HepG2 (cell line): ENCODE data around the gene AP3D1. TPM values are rescaled to one million over a fixed set of nuclear protein-coding genes. Genes with fewer than 3 reads are reported as not detected.

Experiments used
- CHD2 ChIP-seq: IDR thresholded peaks from 2 replicates; pipeline ENCODE4 v1.6.1; 2011; ENCODE audit warnings: low read depth, low read length, improper control_type of control experiment
- HOXA5 ChIP-seq: sonication (generic); formaldehyde crosslinking; IDR thresholded peaks from 2 replicates; pipeline ENCODE4 v1.4.0; 2020; ENCODE audit warnings: missing genetic modification reagents
- IKZF4 ChIP-seq: sonication (generic); formaldehyde crosslinking; IDR thresholded peaks from 2 replicates; pipeline ENCODE4 v1.5.1; 2020; ENCODE audit warnings: borderline replicate concordance, mild to moderate bottlenecking, low read depth, missing genetic modification reagents; ENCODE audit errors: not compliant biosample characterization
- KDM6A ChIP-seq: IDR thresholded peaks from 2 replicates; pipeline ENCODE4 v1.6.1; 2016; ENCODE audit warnings: low read depth
- MEF2D ChIP-seq: sonication (generic); formaldehyde crosslinking; IDR thresholded peaks from 2 replicates; pipeline ENCODE4 v1.5.1; 2020; ENCODE audit warnings: mild to moderate bottlenecking, missing genetic modification reagents
- SOX13 ChIP-seq, 3 experiments: fragments of 450-650 bp in 1 of 3; sonication (generic) in 1 of 3; formaldehyde crosslinking in 1 of 3; IDR thresholded peaks in 2 of 3; conservative IDR thresholded peaks in 1 of 3; 2 replicates each; pipeline versions ENCODE4 v1.5.0 to v1.6.1; 2016 to 2020; ENCODE audit warnings: antibody characterized with exemption in 1 of 3, mild to moderate bottlenecking in 1 of 3, missing compliant biosample characterization in 1 of 3, missing genetic modification reagents in 1 of 3, moderate library complexity in 1 of 3
- STAG1 ChIP-seq: sonication (generic); formaldehyde crosslinking; IDR thresholded peaks from 2 replicates; pipeline ENCODE4 v1.4.0; 2020; ENCODE audit warnings: missing genetic modification reagents
- THAP11 ChIP-seq: IDR thresholded peaks from 2 replicates; pipeline ENCODE4 v1.6.1; 2016; ENCODE audit warnings: missing biosample characterization, missing genetic modification reagents
- YY1 ChIP-seq: IDR thresholded peaks from 2 replicates; pipeline ENCODE4 v1.6.1; 2011; ENCODE audit warnings: low read length, low read depth, moderate library complexity, mild to moderate bottlenecking; ENCODE audit not compliant: insufficient read depth, insufficient replicate concordance
- ZFP41 ChIP-seq: sonication (generic); formaldehyde crosslinking; IDR thresholded peaks from 2 replicates; pipeline ENCODE4 v1.4.0; 2020; ENCODE audit warnings: mild to moderate bottlenecking, missing genetic modification reagents, borderline replicate concordance
- ZNF282 ChIP-seq: fragments of 450-650 bp; IDR thresholded peaks from 2 replicates; pipeline ENCODE4 v1.6.1; 2018; ENCODE audit not compliant: partially characterized antibody
- ZNF724P ChIP-seq: sonication (generic); formaldehyde crosslinking; IDR thresholded peaks from 2 replicates; pipeline ENCODE4 v1.8.0; 2022; ENCODE audit warnings: missing genetic modification reagents, borderline replicate concordance
- polyA plus RNA-seq, 8 experiments: library from polyadenylated mRNA; depleted of rRNA in 3 of 8; stranded (reverse) in 7 of 8; unstranded in 1 of 8; fragments of >200 nt; fragmentation: Illumina TruSeq in 4 of 8; extraction: Trizol in 4 of 8; gene quantifications; 2 replicates each; pipeline versions ENCODE4 v1.2.1 to v1.2.3, GENCODE V29; 2011 to 2016; ENCODE audit warnings: low read depth in 4 of 8, missing spikeins in 1 of 8, mixed read lengths in 1 of 8; ENCODE audit not compliant: insufficient read depth in 1 of 8
- total RNA-seq, 5 experiments: library from RNA; depleted of rRNA; stranded (reverse); fragments of >200 nt; fragmentation: Illumina TruSeq; extraction: Trizol; gene quantifications; 2 replicates each; pipeline ENCODE4 v1.2.3, GENCODE V29; 2016; ENCODE audit warnings: low read depth in 1 of 5
- TF ChIP-seq, protein P1 (sequence below): IDR thresholded peaks from 2 replicates; pipeline ENCODE4 v1.6.1; 2012; ENCODE audit warnings: low read length, improper control_type of control experiment
- TF ChIP-seq, protein P2 (sequence below): sonication (generic); formaldehyde crosslinking; IDR thresholded peaks from 2 replicates; pipeline ENCODE4 v1.4.0; 2020; ENCODE audit warnings: missing genetic modification reagents, mild to moderate bottlenecking, borderline replicate concordance
- TF ChIP-seq, protein P3 (sequence below): IDR thresholded peaks from 2 replicates; pipeline ENCODE4 v1.6.1; 2016; ENCODE audit warnings: mild to moderate bottlenecking
- TF ChIP-seq, protein P4 (sequence below): sonication (generic); formaldehyde crosslinking; conservative IDR thresholded peaks from 2 replicates; pipeline ENCODE4 v1.8.0; 2022; ENCODE audit warnings: missing genetic modification reagents

Gene AP3D1
- total and polyA plus RNA-seq, 2 of the 13 experiments (the other 11 are each of a cell fraction or from before 2014, with no cell fraction given): 68.0 to 82.6 TPM

DNA sequence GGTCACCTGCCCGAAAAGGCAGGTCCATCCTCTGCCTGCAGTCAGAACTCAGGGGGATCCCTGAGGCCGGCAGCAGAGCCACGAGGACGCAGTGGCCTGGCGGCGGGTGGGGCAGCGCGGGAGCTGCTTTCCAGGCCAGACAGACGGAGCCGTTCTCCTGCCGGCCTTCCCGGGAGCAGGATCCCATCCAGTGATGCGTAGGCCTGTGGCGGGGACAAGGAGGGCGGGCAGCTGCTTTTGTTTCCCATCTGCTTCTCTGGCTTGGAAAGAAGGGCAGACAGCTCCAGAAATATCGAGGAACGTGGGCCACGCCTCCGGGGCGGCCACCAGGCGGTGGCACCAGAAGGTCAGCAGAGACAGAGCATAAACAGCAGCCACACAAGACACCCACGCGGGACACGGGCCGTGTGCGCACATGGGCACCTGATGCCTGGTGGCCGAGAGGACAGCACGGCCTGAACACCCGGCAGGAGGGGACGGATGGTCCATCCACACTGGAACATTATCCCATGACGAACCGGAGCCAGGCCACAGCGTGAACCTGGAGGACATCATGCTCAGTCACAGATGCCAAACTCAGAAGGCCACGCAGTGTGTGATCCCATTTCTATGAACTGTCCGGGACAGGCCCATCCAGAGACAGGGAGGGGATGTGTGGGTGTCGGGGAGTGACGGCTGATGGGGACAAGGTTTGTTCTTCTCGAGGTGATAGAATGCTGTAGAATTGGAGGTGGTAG is 86.4 kb downstream of the AP3D1 start (continued):
- TF ChIP-seq ZNF282: no peak
- peak; percentile 12; the same call in 1 of the 2 replicates for TF ChIP-seq HOXA5 (CRISPR knock-in tag)
- TF ChIP-seq YY1: peak; percentile 0
- TF ChIP-seq SOX13 (IDR thresholded peaks at IDR 0.05): no peak
- TF ChIP-seq SOX13 (CRISPR knock-in tag; conservative IDR thresholded peaks at IDR 0.05 in 1 of 2, IDR thresholded peaks at IDR 0.05 in 1 of 2): no peak
- no peak for TF ChIP-seq IKZF4 (CRISPR knock-in tag)
- TF ChIP-seq STAG1 (CRISPR knock-in tag): peak; percentile 16; the same call in 1 of the 2 replicates
- TF ChIP-seq, protein P1, sequence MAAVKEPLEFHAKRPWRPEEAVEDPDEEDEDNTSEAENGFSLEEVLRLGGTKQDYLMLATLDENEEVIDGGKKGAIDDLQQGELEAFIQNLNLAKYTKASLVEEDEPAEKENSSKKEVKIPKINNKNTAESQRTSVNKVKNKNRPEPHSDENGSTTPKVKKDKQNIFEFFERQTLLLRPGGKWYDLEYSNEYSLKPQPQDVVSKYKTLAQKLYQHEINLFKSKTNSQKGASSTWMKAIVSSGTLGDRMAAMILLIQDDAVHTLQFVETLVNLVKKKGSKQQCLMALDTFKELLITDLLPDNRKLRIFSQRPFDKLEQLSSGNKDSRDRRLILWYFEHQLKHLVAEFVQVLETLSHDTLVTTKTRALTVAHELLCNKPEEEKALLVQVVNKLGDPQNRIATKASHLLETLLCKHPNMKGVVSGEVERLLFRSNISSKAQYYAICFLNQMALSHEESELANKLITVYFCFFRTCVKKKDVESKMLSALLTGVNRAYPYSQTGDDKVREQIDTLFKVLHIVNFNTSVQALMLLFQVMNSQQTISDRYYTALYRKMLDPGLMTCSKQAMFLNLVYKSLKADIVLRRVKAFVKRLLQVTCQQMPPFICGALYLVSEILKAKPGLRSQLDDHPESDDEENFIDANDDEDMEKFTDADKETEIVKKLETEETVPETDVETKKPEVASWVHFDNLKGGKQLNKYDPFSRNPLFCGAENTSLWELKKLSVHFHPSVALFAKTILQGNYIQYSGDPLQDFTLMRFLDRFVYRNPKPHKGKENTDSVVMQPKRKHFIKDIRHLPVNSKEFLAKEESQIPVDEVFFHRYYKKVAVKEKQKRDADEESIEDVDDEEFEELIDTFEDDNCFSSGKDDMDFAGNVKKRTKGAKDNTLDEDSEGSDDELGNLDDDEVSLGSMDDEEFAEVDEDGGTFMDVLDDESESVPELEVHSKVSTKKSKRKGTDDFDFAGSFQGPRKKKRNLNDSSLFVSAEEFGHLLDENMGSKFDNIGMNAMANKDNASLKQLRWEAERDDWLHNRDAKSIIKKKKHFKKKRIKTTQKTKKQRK: no peak
- TF ChIP-seq CHD2: no peak
- TF ChIP-seq THAP11: no peak
- TF ChIP-seq ZFP41 (CRISPR knock-in tag): no peak
- TF ChIP-seq, protein P2, sequence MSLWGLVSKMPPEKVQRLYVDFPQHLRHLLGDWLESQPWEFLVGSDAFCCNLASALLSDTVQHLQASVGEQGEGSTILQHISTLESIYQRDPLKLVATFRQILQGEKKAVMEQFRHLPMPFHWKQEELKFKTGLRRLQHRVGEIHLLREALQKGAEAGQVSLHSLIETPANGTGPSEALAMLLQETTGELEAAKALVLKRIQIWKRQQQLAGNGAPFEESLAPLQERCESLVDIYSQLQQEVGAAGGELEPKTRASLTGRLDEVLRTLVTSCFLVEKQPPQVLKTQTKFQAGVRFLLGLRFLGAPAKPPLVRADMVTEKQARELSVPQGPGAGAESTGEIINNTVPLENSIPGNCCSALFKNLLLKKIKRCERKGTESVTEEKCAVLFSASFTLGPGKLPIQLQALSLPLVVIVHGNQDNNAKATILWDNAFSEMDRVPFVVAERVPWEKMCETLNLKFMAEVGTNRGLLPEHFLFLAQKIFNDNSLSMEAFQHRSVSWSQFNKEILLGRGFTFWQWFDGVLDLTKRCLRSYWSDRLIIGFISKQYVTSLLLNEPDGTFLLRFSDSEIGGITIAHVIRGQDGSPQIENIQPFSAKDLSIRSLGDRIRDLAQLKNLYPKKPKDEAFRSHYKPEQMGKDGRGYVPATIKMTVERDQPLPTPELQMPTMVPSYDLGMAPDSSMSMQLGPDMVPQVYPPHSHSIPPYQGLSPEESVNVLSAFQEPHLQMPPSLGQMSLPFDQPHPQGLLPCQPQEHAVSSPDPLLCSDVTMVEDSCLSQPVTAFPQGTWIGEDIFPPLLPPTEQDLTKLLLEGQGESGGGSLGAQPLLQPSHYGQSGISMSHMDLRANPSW: no peak
- TF ChIP-seq, protein P3, sequence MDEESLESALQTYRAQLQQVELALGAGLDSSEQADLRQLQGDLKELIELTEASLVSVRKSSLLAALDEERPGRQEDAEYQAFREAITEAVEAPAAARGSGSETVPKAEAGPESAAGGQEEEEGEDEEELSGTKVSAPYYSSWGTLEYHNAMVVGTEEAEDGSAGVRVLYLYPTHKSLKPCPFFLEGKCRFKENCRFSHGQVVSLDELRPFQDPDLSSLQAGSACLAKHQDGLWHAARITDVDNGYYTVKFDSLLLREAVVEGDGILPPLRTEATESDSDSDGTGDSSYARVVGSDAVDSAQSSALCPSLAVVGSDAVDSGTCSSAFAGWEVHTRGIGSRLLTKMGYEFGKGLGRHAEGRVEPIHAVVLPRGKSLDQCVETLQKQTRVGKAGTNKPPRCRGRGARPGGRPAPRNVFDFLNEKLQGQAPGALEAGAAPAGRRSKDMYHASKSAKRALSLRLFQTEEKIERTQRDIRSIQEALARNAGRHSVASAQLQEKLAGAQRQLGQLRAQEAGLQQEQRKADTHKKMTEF: peak; percentile 16; the same call in 1 of the 2 replicates
- TF ChIP-seq ZNF724P (CRISPR knock-in tag): no peak
- TF ChIP-seq MEF2D: no peak; the same call in 1 of the 2 replicates
- TF ChIP-seq KDM6A: no peak
- TF ChIP-seq, protein P4, sequence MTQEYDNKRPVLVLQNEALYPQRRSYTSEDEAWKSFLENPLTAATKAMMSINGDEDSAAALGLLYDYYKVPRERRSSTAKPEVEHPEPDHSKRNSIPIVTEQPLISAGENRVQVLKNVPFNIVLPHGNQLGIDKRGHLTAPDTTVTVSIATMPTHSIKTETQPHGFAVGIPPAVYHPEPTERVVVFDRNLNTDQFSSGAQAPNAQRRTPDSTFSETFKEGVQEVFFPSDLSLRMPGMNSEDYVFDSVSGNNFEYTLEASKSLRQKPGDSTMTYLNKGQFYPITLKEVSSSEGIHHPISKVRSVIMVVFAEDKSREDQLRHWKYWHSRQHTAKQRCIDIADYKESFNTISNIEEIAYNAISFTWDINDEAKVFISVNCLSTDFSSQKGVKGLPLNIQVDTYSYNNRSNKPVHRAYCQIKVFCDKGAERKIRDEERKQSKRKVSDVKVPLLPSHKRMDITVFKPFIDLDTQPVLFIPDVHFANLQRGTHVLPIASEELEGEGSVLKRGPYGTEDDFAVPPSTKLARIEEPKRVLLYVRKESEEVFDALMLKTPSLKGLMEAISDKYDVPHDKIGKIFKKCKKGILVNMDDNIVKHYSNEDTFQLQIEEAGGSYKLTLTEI (CRISPR knock-in tag): no peak
